ENCODE measurements around the gene PRKD2.
A peak's percentile ranks its signal among the peaks of the same experiment; 100 is the strongest.

PRKD2 gene

GRCh38 chr19:46648060-46648960, 68.6 kb downstream of the PRKD2 start:
- H3K4me3 ChIP-seq (ENCODE audit: low read depth, low read length): no peak overlapping the region
- no peak for TF ChIP-seq CTCF (IDR thresholded peaks at IDR 0.05; ENCODE audit: low read depth, low read length)

GRCh38 chr19:46646402-46646801, 70.5 kb downstream of the PRKD2 start:
- H3K4me3 ChIP-seq (ENCODE audit: low read depth, low read length): no peak overlapping the region
- TF ChIP-seq CTCF (IDR thresholded peaks at IDR 0.05; ENCODE audit: low read depth, low read length): no peak

- TF ChIP-seq CTCF (IDR thresholded peaks at IDR 0.05; ENCODE audit: low read depth, low read length): no peak
- no peak overlapping the region for H3K4me3 ChIP-seq (ENCODE audit: low read depth, low read length)
These were observed 72.2 kb downstream of the PRKD2 start for GRCh38 chr19:46644720-46645119.

GRCh38 chr19:46640656-46641055, 76.3 kb downstream of the PRKD2 start:
- no peak overlapping the region for H3K4me3 ChIP-seq (ENCODE audit: low read depth, low read length)
- no peak for TF ChIP-seq CTCF (IDR thresholded peaks at IDR 0.05; ENCODE audit: low read depth, low read length)

- no peak for TF ChIP-seq CTCF (IDR thresholded peaks at IDR 0.05; ENCODE audit: low read depth, low read length)
- peak overlapping the region; percentile 64 for H3K4me3 ChIP-seq (ENCODE audit: low read depth, low read length)
These were observed 77.3 kb downstream of the PRKD2 start for GRCh38 chr19:46639358-46640182.

- no peak overlapping the region for H3K4me3 ChIP-seq (ENCODE audit: low read depth, low read length)
These were observed 79.7 kb downstream of the PRKD2 start for GRCh38 chr19:46637224-46637623.

More at GRCh38 chr19:46637224-46637623, 79.7 kb downstream of the PRKD2 start:
- no peak for TF ChIP-seq CTCF (IDR thresholded peaks at IDR 0.05; ENCODE audit: low read depth, low read length)

Measured in WI38 (cell line).